GM12875 (cell line): ENCODE data around the gene NOBOX.
"Not testable (repeated sequence)": the region's sequence is repeated elsewhere in the genome, so short reads cannot be mapped to it uniquely, and the experiment has no call there.

ENCODE experiments used
- H3K4me3 ChIP-seq: one replicate; pipeline ENCODE4 v1.5.1; 2011; ENCODE audit warnings: low read depth, low read length, control low read depth
- TF ChIP-seq, protein P1 (sequence below): IDR thresholded peaks from 2 replicates; pipeline ENCODE4 v1.5.1; 2011; ENCODE audit warnings: low read depth, mild to moderate bottlenecking, control low read depth, inconsistent platforms, low read length, moderate library complexity, borderline replicate concordance; ENCODE audit not compliant: insufficient read depth

NOBOX gene

DNA sequence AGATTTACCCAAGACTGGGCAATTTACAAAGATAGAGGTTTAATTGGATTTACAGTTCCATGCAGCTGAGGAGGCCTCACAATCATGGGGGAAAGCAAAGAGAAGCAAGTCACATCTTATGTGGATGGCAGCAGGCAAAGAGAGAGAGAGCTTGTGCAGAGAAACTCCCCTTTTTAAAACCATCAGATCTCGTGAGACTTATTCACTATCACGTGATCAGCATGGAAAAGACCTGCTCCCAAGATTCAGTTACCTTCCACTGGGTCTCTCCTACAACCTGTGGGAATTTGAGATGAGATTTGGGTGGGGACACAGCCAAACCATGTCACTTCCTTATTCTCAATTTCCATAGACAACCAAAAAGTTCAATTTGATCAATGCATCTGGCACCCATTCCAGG is 24.9 kb upstream of the NOBOX start:
- H3K4me3 ChIP-seq: no peak overlapping the region
- TF ChIP-seq, protein P1, sequence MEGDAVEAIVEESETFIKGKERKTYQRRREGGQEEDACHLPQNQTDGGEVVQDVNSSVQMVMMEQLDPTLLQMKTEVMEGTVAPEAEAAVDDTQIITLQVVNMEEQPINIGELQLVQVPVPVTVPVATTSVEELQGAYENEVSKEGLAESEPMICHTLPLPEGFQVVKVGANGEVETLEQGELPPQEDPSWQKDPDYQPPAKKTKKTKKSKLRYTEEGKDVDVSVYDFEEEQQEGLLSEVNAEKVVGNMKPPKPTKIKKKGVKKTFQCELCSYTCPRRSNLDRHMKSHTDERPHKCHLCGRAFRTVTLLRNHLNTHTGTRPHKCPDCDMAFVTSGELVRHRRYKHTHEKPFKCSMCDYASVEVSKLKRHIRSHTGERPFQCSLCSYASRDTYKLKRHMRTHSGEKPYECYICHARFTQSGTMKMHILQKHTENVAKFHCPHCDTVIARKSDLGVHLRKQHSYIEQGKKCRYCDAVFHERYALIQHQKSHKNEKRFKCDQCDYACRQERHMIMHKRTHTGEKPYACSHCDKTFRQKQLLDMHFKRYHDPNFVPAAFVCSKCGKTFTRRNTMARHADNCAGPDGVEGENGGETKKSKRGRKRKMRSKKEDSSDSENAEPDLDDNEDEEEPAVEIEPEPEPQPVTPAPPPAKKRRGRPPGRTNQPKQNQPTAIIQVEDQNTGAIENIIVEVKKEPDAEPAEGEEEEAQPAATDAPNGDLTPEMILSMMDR: no peak

DNA sequence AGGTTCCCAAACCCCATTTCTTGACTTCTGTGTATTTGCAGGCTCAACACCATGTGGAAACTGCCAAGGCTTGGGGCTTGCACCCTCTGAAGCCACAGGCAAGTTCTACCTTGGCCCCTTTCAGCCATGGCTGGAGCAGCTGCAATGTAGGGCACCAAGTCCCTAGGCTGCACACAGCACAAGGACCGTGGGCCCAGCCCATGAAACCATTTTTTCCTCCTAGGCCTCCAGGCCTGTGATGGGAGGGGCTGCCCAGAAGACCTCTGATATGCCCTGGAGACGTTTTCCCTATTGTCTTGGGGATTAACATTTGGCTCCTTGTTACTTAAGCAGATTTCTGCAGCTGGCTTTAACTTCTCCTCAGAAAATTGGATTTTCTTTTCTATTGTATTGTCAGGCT is 24.0 kb upstream of the NOBOX start:
- H3K4me3 ChIP-seq: not testable (repeated sequence)

DNA sequence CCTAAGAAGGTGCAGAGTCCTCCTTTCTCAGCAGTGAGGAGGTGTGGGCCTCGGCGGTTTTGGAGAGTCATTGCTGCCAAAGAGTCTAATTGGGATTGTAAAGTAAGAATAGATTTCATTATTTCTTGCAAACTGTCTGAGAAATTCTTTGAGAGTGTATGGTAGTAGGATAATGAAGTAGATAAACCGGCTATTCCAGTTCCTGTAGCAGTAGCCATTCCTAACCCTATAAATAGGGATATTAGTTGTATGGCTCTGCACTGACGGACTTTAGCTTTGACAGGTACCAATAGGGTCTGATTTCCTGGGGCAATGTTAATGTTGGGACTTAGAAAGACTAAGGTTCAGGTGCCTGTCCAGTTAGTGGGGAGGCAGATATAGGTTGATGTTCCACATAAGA is 15.4 kb upstream of the NOBOX start:
- not testable (repeated sequence) for H3K4me3 ChIP-seq

DNA sequence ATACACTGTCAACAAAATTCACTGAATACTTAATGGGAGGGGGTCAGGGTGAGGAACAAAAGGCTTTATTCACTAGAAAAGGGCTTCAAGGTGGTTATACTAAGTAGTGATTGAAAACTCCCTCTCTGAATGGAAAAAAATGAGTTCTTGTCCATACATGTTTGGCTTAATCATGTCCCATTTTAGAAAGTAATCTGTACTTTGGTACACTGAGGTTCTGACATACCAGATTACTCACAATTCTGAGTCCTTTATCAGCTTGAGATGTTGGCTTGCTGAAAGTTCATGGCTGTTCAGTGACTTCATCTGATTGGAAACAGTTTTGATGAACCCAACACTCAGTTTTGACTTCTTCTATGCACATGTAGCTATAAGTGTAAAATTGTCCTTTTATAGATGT is 12.8 kb upstream of the NOBOX start:
- H3K4me3 ChIP-seq: no peak overlapping the region
- TF ChIP-seq, protein P1: no peak

DNA sequence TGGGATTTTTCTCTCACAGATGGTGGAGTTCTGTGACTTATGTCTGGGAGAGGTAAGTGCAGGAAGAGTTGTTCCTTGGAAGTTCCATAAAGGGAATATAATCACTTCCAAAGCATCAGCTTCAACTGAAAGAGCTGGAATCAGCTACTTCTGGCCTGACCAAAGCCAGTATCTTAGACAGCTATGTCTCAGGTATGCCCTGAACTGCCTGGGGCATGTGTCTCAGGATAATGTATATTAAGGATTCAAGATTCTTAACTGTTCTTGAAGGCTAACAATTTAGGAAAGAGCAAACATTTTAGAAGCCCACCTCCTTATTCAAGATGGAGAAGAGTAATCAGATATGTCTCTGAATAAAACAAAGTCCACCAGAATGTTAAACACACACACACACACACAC is 12.4 kb upstream of the NOBOX start:
- TF ChIP-seq, protein P1: no peak
- H3K4me3 ChIP-seq: no peak overlapping the region

DNA sequence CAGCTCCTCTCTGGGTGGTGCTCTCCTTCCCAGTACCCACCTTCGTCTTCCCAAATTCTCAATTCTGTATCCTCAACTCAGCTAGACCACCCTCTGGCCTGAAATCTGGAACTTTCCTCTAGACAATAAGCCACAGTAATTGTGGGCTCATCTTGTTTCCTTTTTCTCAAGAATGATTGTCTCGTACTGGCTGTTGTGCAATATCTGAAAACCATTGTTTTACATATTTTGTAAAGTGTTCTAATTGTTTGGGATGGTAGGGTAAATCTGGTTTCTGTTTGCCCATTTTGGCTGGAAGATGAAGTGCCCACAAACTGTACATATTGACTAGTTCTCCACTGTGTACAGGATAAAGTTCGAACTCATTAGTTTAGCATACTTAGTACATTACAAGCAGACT is 11.3 kb upstream of the NOBOX start:
- H3K4me3 ChIP-seq: no peak overlapping the region
- TF ChIP-seq, protein P1: no peak

DNA sequence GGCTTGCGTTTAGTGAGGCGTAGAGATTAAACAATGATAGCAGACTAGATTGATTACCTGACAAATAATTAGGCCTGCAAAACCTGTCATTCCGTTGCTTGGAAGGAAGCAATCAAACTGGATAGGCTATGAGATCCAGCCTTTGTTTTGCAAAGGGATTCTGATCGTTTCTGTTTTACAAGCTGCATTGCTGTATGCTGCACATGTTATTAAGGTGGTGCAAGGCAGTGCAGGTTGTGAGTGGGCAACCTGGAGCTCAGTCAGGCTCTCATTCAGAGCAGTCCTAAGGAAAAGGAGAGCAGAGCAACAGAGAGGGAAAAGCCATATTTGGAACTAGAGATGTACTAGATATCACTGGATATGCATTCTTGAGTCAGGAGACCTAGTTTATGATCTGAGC is 6.9 kb upstream of the NOBOX start:
- TF ChIP-seq, protein P1: no peak
- no peak overlapping the region for H3K4me3 ChIP-seq

DNA sequence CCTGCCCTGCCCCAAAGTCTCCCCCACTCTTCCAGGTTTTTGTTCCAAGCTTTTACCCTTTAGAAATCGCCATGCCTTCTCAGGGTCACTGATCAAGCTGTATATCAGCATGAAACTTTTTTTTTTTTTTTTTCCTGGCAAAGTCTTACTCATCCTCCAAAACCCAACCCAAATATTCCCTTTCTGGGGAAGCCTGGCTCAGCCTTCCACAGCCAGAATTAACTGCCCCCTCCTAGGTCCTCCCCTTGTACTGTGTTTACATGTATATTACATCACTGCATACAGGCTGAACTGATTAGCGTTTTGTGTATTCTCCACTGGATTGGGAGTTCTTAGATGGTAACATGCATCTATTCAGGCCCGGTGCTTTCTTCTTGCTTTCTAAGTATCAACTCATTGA is 4.6 kb upstream of the NOBOX start:
- H3K4me3 ChIP-seq: no peak overlapping the region
- TF ChIP-seq, protein P1: no peak
